Hypothalamus (tissue), 51 donors: ENCODE data around the gene UIMC1.
A peak's percentile ranks its signal among the peaks of the same experiment; 100 is the strongest.

ENCODE experiments used
- DNase-seq, 51 donors: peaks; one replicate each; lab custom pipeline; 2025; lab: John Stamatoyannopoulos, UW

UIMC1 gene

DNA sequence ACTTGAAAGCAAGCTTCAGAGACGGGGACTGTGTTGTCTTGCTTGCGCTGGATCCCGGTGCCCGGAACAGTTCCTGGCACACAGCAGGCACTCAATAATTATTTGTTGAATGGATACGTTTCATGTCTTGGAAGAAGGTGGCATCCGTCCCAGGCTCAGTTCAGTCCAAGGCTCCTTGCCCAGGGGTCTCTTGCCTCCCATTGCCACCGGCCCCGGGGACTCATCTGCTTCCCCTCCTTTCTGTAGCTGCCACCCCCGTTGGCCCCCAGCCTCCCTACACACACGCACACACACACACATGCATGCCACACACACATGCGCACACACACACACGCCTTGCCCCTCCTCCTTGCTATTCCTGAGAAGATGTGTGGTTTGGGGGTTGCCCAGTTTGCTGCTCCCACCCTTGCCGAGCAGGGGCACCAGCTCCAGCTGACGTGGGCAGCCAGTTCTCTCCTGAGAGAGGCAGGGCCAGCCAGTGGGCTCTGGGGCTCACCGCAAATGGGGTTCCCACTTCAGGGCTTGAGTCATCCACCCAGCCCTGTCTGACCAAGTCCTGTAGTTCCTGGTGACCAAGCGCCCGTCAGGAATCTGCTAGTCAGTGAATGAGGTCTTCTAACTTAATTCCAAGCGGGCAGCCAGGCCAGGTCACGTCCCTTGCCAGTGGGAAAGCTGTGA is 149.2 kb downstream of the UIMC1 start:
- peak in 1 of 51 donors; percentile 7 for DNase-seq

GRCh38 chr5:176856746-176857145 is 149.8 kb downstream of the UIMC1 start:
- no peak for DNase-seq

DNA sequence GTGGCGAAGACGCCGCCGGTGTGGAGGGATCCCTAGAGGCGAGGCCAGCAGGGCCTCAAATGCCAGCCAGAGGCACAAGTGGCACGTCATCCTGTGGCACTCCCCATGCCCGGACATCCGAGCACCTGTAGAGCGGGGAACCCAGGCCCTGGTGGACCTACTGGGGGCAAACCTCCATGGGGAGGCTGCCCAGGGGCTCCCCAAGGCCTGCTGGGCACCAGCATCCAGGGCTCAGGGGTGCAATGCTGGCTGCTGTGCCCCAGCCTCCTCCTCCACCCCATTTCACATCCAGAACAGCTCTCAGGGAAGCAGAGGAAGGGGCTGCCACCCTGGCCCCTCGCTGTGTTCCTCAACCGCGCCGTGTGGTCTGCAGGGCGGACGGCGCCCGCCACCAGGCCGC is 151.0 kb downstream of the UIMC1 start:
- DNase-seq, result no peak
